Measurements from ENCODE around the gene CCT8.

CCT8 gene

DNA sequence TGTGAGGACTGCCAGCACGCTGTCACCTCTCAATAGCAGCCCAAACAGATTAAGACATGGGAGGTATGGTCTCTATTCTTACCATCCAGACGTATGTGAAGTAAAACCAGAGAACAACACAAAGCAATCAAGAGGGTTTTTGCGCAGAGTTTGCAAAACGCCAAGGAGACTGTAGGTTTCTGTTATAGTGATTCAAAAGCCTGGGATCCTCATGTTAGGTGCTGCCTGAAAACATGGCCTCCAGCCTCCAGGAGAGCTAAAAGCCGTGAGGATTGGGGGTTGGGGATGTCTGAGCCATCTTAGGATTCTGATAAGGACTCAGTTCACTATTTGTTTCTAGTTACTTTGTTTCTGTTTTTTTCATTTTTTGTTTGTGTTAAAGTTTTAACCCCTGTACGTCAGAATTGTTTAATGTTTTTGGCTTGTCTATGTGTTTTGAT is 4.2 kb upstream of the CCT8 start:
- peak; percentile 81 for DNase-seq

- DNase-seq = peak; percentile 89
Measured at GRCh38 chr21:29076731-29077640, 3.5 kb upstream of the CCT8 start.

GRCh38 chr21:29075706-29076466 is 2.4 kb upstream of the CCT8 start:
- peak; percentile 50 for DNase-seq

DNA sequence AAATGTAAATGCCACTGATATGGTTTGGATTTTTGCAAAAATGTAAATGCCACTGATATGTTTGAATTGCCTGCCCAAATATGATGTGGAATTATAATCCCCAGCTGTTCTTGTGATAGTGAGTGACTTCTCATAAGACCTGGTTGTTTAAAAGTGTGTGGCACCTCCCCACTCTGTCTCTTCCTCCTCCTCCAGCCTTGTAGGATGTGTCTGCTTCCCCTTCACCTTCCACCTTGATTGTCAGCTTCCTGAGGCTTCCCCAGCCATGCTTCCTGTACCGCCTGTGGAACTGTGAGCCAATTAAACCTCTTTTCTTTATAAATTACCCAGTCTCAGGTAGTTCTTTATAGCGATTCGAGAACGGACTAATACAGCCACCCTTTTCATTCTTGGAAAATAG is 1.3 kb upstream of the CCT8 start:
- DNase-seq = peak; percentile 8

DNA sequence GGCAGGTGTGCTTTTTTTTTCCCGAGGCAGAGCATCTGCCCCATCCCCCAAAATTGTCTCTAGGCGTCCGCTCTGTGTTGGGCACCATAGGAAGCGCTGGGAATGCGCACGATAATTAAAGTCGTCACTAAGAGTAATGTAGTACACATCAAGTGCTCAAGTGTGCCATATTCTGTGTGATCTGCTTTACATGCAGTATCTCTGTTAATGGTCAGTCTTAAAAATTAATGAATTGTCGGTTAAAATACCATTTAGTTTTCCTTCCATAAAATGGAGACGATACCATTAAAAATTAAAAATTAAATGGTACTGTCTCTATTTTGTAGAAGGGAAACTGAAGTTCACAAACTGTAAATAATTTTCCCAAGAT is 544 bp upstream of the CCT8 start:
- DNase-seq = peak; percentile 90

- DNase-seq = peak; percentile 70
Measured at GRCh38 chr21:29072873-29073221, 601 bp downstream of the CCT8 start.

- DNase-seq = no peak
Measured at GRCh38 chr21:29064850-29065481, 8.5 kb downstream of the CCT8 start.

GRCh38 chr21:29056538-29057050 is 16.9 kb downstream of the CCT8 start:
- no peak for DNase-seq

DNA sequence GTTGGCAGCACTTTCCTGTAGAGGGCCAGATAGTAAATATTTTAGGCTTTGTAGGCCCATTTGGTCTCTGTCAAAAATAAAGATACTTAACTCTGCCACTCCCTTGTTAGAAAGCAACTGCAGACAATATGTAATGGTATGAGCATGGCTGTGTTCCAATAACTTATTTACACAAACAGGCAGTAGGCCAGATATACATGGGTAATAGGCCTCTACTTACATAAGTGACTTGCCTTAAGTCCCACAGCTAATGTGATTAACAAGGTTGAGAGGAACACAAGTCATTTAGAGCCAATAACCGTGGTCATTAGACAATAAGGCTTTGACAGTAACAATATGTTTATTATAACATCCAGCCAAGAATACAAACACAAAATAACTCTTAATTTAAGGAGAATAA is 17.4 kb downstream of the CCT8 start:
- peak; percentile 22 for DNase-seq

GRCh38 chr21:29055080-29055479 is 18.4 kb downstream of the CCT8 start:
- DNase-seq = no peak

GRCh38 chr21:29053656-29054055 is 19.8 kb downstream of the CCT8 start:
- no peak for DNase-seq

GRCh38 chr21:29053011-29053553 is 20.4 kb downstream of the CCT8 start:
- no peak for DNase-seq

- no peak for DNase-seq
Measured at GRCh38 chr21:29052224-29052623, 21.2 kb downstream of the CCT8 start.

GRCh38 chr21:29034678-29035077 is 38.8 kb downstream of the CCT8 start:
- no peak for DNase-seq

GRCh38 chr21:29033871-29034270 is 39.6 kb downstream of the CCT8 start:
- DNase-seq = no peak

GRCh38 chr21:29033301-29033700 is 40.1 kb downstream of the CCT8 start:
- no peak for DNase-seq

DNA sequence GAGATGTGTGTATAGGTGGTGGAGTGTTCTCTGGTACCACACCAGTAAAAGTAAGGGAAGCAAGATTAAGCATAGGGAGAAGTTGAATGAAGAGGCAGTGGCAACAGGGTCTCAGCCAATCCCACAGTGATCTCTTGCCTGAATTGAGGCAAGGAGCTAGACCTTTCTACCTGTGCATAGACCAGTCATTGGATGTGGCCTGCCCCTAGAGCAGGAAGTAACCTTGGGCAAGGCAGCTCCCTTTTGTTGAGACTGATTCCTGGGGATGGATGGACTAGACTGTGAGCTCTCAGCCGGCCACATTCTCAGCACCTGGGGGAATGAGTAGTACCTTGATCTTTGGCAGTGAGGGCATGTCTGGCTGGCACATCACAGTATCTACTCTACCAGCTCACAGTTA is 42.5 kb downstream of the CCT8 start:
- no peak for DNase-seq

DNA sequence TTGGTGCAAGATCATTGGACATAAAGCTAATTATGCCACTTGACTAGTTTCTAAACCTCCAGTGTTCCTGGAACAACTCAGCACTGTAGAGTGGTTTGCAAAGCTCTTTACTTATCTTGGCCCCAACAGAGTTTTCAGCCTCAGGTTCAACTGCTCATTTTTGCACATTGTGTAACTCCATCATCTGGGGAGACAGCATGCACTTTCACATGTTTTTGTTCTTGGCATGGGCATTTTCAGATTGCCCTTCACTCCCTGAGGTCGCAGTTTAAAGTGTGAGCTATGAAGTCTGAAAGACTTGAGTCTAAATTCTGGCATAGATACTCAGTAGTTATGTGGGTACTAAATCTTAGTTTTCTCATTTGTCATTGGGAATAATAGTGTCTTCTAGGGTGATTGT is 43.9 kb downstream of the CCT8 start:
- DNase-seq = no peak

DNA sequence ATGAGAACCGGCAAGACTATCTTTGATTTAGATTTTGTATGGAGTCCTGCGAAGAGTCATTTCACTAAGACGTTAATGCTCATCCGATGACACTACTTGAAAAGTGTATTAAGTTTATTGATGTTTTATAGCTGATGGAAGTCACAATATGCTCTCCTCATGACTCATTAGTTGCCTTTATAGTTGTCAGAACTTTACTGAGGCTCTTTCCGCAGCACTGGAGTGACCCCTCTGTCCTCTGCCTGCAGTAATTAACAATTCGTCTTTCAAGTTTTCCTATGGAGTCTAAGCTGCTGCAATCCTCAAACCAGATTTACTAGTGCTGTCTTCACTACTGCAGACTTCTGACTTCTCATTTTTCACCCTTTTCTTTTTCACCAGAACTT is 48.1 kb downstream of the CCT8 start:
- peak; percentile 24 for DNase-seq

GRCh38 chr21:29024474-29025327 is 48.7 kb downstream of the CCT8 start, which contains the start of gene USP16:
USP16 (plus strand) TSS chr21:29024668; CDS start chr21:29027914, 3,246 bp downstream.
- peak; percentile 99 for DNase-seq

DNA sequence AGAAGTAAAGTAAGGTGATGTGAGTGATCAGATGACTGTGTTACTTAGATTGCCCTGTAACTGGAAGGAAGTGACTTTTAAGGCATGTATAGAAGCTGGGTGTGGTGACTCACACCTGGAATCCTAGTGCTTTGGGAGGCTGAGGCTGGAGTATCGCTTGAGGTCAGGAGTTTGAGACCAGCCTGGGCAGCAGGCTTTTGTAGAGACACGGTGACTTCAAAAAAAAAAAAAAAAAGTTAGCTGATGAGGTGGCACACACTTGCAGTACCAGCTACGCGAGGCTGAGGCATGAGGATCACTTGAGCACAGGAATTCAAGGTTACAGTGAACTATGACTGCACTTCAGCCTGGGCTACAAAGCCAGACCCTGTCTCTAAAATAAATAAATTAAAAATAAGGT is 51.3 kb downstream of the CCT8 start:
- no peak for DNase-seq

- DNase-seq = peak; percentile 57
Measured at GRCh38 chr21:29018540-29018939, 54.9 kb downstream of the CCT8 start.

Measured in NCI-H69 (cell line).